HuH-7.5 (cell line): Measurements from ENCODE around the gene PLCB1.

ENCODE experiments used
- DNase-seq: peaks from one replicate; pipeline ENCODE4 v3.0.0; 2011; ENCODE audit warnings: low spot score

The PLCB1 gene

DNA sequence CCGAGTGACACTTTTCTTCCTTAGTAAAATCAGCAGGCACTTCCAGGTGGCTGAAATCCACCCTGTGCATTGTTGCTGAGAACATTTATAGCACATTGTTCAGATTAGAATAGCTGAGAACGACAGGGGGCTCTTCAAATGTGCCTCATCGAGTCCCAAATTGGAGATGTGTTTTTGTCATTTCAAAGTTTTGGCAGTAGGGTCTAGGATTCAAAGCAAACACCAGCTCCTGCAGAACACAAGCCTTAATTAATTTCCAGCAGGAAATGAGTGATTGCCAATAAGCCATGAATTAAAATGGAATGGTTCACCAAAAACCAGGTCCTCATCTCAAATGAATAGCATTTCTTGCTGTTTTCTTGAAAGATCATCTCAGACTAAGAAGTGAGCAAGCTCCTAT, 171.6 kb downstream of the PLCB1 start:
- no peak for DNase-seq

DNA sequence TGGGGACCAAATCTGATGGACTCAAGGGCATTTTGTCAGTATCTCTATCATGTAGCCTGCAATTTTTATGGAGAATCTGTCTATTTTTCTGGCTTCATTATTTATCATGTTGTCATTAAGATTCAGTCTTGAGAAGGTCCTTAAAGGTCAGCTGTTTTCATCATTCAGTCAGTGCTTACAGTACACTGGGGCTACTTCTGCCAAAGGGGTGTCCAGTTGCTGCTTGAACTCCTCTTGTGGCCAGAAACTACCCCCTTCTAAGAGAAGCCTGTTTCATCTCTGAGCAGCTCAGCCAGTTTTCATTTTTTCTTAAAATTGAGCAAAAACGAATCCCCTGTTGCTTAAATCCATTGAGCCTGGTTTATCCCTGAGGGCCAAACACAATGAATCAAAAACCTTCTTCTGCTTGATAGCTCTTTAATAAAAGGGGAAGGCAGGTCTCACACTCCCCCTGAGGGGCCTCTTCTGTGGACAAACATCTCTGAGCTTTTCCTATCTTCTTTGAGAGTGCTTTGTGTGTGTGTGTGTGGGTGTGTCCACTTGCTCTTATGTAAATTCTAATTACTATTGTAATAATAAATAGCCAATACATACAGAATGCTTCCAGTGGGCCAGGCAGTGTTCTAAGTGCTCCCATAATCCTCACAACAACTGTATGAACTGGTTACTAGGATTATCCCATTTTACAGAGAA, 172.2 kb downstream of the PLCB1 start:
- no peak for DNase-seq

- peak; percentile 15 for DNase-seq
These were observed 173.4 kb downstream of the PLCB1 start for GRCh38 chr20:8305449-8305978.

DNA sequence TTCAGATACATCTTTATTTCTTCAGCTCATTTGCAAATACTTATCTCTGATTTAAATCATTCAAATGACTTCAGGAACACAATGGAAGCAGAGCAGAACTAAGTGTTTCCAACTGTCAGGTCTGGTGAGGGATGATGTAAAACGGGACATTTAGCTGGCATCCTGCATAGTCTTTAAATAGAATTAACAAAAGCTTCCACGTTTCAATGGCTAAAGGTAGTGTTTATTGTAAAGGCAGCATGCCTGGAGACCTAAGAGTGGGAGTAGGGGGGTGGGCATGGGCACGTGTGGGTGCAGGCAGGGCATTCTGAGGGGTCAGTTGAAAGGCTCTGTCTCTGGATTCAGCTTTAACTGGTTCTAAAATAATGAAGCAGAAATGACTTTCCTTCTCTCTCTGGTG, 174.9 kb downstream of the PLCB1 start:
- DNase-seq, result no peak

DNA sequence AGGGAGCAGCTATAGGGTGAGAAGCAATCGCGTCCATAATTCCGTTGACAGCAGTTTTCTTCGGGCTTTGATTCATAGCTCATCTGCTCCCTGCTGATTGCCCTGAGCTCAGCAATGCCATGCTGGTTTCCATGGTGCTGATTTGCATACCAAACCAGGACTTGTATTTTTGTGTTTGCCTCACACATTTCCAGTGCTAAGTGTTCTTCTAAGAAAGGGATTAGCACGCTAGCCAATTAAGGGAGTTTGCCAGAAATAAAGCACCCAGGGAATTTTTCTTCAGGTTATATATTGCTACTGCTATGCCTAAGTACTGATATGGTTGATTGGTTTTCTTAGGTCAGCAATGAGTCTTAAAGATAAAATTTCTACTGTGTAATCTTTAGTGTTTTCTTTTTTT, 177.6 kb downstream of the PLCB1 start:
- DNase-seq, result no peak

DNA sequence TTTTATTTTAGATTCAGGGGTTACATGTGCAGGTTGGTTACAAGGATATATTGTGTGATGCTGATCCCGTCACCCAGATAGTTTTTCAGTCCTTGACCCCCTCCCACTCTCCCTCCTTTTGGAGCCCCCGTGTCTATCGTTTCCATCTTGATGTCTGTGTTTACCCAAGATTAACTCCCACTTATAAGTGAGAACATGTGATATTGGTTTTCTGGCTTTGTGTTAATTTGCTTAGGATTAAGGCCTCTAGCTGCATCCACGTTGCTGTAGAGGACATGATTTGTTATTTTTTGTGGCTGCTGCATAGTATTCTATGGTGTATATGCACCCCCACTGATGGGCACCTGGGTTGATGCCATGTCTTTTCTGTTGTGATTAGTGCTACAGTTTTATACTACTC, 178.6 kb downstream of the PLCB1 start:
- no peak for DNase-seq

GRCh38 chr20:8313073-8313472, 181.0 kb downstream of the PLCB1 start:
- DNase-seq, result no peak

DNA sequence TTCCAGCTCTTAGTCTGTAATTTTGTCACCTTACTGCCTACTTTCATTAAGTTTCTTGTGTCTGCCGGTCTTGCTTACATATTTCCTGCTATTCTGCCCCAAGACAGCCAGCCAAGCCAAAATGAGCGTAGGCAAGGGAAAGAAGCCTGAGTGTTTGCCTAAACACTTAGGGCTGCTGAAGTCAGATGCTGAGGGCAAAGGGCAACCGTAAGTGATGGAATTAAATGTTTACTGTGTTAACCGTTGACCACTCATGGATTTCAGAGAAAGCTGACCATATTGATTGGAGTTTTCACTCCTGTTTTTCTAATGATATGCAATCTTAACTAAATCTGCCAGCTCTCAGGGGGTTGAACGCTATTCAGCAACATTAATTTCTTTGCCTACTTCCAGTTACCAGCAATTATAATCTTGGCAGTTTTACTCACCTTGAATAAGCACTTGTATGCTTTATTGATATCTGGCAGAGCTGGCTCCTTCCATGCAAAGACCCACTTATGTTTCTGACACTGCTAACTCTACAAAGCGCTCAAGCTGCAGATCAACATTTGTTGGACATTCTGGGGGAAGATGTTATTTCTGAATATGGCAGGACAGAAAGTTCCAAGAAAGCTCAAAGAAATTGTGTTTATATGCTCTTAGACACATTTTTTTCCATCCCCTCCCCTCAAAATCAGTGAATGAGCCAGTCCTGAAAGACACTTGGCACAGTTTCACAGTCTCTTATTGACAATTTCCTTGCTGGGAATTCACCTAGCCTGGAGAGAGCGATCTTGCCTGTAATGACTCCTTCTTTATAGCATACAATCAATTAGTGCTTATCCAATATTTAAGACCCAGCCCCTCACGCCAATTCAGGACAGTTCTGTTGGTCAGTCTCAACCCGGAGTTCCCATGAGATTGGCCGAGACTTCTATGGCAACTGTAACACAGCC, 183.8 kb downstream of the PLCB1 start:
- DNase-seq, result no peak

GRCh38 chr20:8317448-8317847, 185.4 kb downstream of the PLCB1 start:
- no peak for DNase-seq

DNA sequence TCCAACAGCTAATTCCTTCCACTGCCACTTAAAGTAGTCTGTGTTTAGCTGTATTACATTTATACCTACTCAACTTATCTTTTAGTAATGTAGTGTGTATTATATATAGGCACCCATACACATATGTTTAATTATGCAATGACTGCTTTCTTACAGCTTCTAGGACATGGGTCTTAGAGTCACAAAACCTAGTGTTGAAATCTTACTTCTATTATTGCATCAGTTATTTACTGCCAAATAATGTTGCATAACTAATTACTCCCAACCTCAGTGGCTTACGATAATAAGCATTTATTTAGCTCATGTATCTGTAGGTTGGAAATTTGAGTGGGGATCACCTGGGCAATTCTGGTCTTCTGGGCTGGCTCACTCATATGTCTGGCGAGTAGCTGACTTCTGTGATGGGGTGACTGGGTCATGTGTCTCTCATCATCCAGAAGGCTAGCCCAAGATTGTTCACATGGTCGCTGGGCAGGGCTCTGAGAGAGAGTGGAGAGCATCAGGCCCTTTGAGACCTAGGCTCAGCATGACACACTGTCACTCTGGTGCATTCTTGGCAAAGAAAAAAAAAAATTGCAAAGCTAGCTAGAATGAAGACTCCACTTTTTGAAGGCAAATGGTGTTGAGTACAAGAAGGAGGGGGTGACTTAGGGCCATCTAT, 187.0 kb downstream of the PLCB1 start:
- no peak for DNase-seq

DNA sequence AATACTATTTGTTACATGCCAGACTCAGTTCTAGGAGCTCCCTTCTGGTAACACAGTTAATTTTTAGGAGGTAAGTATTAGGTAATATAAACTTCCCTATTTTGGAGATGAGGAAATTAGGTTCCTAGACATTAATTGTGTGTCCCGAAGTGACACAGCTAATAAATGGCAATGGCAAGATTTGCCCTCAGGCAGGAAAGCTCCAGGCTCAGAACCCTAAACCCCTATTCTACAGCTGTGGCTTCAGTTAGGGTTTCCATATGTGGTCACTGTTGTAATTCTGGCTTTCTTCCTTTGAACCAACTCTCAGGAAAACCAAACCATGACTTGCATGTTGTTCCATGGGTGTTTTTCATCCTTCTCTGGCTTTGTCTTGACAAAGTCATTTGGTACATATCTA, 188.2 kb downstream of the PLCB1 start:
- DNase-seq, result no peak

DNA sequence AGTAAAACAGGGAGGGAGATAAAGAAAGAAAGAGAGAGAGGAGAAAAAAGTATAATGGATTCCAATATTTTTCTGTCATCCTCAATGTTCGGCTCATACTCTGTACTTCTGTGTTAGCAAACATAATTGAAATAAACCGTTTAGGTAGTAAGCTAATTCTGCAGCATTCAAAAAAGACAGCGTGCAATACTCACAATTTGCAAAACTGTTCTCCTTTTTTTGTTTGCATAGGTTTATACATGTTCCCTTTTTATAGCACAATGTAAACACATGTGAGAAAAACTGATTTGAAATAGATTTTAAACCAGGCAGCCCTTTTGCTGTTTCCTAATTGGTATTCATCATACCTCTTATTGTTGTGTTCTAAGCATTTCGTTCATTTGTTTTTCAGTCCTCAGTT, 188.9 kb downstream of the PLCB1 start:
- DNase-seq, result no peak

DNA sequence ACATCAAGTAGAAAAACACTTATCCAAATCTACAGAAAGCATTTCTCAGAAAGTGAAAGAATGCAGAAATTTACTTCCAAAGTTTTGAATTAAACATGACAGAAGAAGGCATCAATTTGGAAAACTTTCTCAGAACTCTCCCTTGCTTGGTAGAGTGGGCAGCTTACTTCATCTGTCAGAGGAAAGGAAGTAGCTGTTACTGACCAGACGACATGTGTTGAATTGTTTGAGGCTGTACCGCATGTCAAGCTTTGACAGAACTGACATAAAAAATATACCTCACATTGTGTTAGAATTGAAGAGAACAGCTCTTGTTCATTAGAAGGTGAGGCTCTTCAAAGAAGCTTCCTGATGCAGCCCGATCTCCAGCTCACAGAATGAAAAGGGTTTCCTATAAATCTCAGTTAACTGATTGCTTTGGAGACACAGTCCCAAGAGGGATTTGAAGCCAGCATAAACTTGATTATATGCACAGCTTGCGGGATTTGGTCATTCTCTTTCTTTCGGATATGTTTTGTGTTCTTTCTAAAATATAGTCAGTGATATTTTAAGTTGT, 190.7 kb downstream of the PLCB1 start:
- no peak for DNase-seq

DNA sequence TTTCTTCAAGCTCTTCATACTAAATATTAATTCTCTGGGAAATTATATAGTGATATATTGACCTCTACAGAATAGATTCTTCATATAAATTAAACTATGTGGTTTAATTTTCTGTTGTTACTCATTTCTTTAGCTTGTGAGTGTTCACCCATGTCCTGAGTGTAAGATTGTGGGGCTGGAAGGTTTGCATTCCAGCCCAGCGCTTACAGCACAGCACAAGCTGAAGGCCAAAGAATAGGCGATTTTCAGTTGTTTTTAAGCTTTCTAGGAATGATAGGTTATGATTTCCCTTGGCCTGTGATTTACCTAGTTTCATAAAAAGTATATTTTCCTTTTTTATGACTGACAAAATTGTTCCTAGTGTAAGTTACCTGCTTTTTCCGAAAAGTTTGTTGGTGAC, 194.1 kb downstream of the PLCB1 start:
- DNase-seq, result no peak

DNA sequence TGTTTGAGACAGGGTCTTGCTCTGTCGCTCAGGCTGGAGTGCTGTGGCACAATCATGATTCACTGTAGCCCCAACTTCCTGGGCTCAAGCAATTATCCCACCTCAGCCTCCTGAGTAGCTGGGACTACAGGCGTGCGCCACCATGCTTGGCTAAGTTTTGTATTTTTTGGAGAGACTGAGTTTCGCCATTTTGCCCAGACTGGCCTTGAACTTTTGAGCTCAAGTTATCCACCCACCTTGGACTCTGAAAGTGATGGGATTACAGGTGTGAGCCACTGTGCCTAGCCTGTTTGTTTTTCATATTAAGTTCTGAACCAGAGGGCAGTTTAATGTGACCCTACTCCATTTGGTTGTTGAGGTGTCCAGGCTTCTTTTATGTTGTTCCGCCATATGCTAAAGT, 194.8 kb downstream of the PLCB1 start:
- DNase-seq, result no peak

- DNase-seq, result no peak
These were observed 196.1 kb downstream of the PLCB1 start for GRCh38 chr20:8328189-8328588.

DNA sequence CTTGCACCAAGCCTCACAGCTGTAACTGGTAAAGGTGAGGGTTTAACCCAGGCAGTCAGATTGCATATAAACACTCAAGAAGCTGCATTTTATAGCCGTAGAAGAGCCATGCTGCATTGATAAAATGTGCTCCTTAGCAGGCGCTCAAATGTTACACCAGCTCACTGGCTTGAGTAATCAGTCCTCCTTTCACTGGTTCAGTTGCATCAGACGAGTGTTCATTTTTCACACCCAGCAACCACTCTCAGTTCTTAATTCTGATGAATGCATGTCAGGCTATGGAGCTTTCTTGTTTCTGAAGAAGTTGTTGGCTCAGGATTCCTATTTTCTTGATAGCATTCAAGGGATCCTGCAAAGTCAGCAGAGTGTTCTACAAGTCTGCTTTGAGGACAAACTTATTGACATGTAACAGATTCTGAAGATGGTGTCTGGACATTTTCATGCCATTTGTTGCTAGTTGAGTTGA, 198.3 kb downstream of the PLCB1 start:
- no peak for DNase-seq

GRCh38 chr20:8330785-8331695, 199.0 kb downstream of the PLCB1 start:
- no peak for DNase-seq

DNA sequence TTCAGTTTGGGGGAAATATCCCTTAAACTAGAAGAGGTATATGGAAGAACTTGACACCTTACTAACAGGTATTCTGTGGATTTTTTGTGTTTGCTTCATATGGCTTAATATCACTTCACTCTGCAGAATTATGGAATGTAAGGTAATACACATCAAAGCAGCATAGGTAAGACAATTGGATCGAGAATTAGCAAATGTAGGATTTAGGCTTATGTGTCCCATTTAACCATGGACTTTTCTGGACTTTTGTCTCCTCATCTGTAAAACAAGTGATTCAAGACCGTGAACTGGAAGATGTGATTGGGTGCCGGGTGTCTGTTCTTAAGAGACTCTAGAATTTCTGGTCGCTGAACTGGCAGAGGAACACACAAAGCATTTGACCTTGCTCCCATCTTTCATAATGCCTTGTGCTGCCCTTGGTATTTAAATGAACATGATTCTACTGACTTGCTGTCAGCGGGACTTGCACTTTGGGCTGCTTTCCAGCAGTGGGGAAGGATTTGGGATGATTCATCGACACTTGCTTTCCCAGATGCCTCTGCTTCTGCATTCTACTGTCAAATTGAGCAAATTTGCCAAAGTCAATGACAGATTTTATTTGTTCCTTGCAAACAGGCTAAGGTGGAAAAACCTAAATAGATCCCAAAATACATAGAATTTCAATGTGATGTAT, 199.8 kb downstream of the PLCB1 start:
- DNase-seq, result no peak

GRCh38 chr20:8334641-8335040, 202.6 kb downstream of the PLCB1 start:
- no peak for DNase-seq

DNA sequence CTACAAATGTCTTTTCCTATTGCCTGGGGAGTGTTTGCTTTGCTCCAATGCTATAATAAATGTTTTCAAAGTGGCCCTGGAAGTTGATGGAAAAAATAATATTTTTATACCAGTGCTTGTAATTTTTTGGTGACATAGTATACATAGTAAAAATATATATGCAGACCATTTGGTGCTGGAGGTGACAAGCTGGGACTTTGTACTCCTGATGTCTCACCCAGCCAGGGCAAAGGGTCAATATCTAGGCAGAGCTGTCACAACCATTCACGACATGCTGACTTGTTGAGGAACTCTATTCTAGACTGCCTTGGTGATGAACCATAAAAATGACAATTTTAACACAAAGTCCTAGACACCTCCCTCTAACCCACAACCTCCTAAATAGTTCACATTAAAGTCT, 203.0 kb downstream of the PLCB1 start:
- peak; percentile 31 for DNase-seq
